KMS-11 (cell line): ENCODE data around the gene AP4M1.

Experiments used
- H2AFZ ChIP-seq: fragments of 200-600 bp; sonication (generic); 2 replicates; pipeline ENCODE4 v1.6.1; 2016; ENCODE audit warnings: antibody characterized with exemption, mixed run types, low read depth
- H3K27ac ChIP-seq: fragments of 200-600 bp; sonication (generic); 2 replicates; pipeline ENCODE4 v1.6.1; 2016; ENCODE audit warnings: mild to moderate bottlenecking, mixed run types
- H3K27me3 ChIP-seq: fragments of 200-600 bp; sonication (generic); 2 replicates; pipeline ENCODE4 v1.6.1; 2017; ENCODE audit warnings: mild to moderate bottlenecking, low read depth, mixed run types, moderate library complexity; ENCODE audit not compliant: insufficient read depth
- H3K36me3 ChIP-seq: fragments of 200-600 bp; sonication (generic); 2 replicates; pipeline ENCODE4 v1.6.1; 2017; ENCODE audit warnings: mild to moderate bottlenecking, mixed run types; ENCODE audit not compliant: insufficient read depth
- H3K4me1 ChIP-seq: fragments of 200-600 bp; sonication (generic); 2 replicates; pipeline ENCODE4 v1.6.1; 2016; ENCODE audit warnings: mild to moderate bottlenecking, low read depth, mixed run types; ENCODE audit not compliant: poor library complexity, severe bottlenecking
- H3K4me2 ChIP-seq: fragments of 200-600 bp; sonication (generic); 2 replicates; pipeline ENCODE4 v1.7.0; 2016; ENCODE audit warnings: mild to moderate bottlenecking, mixed run types
- H3K4me3 ChIP-seq: fragments of 200-600 bp; sonication (generic); IDR thresholded peaks from 2 replicates; pipeline ENCODE4 v1.6.1; 2017; ENCODE audit warnings: low read depth, low read length, mixed read lengths; ENCODE audit not compliant: insufficient read depth
- H3K79me2 ChIP-seq: fragments of 200-600 bp; sonication (generic); 2 replicates; pipeline ENCODE4 v1.6.1; 2016; ENCODE audit warnings: low read depth, mixed run types; ENCODE audit not compliant: insufficient read depth
- H3K9ac ChIP-seq: fragments of 200-600 bp; sonication (generic); 2 replicates; pipeline ENCODE4 v1.6.1; 2016; ENCODE audit warnings: mild to moderate bottlenecking, mixed run types
- H4K20me1 ChIP-seq: fragments of 200-600 bp; sonication (generic); 2 replicates; pipeline ENCODE4 v1.6.1; 2016; ENCODE audit warnings: mild to moderate bottlenecking, mixed run types; ENCODE audit not compliant: insufficient read depth
- TF ChIP-seq, protein P1 (sequence below): fragments of 200-600 bp; sonication (generic); conservative IDR thresholded peaks from 2 replicates; pipeline ENCODE4 v1.6.1; 2017; ENCODE audit warnings: low read depth, mild to moderate bottlenecking, antibody characterized with exemption, low read length, moderate library complexity, mixed read lengths

Gene AP4M1

DNA sequence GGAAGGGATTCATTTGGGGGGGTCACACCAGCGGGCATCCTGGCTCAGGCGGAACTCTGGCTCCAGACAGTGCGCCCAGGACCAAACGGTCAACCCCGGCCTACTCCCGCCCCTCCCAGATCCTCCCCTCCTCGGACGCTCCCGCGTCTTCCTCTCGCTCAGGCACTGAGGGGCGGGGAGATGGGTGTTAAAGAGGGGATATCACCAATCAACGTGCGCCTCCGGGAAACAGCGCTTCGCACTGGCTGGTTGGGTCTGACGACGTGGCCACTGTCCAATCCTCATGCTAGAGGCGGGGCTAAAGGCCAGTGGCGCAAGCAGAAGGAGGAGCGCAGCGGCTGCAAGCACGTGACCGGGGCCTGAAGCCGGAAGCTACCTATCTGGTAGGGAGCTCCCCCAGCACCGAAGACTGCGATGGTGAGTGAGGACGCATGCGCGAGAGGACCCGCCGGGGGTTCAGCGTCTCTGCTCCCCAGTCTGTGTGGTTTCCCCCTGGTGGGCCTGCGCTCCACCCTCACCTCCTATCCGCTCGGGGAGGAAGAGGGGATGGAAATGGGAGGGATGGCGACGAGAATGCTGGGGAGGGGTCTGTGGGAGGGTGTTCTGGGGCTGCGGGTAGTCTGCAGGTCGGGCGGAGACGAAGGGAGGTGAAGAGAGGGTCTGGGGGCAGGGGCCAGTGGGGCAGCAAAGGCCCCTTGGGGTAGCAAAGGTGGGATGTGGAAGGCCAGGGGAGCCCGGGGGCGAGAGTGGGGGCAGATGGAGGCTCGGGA, 47.3 kb downstream of the AP4M1 start, which contains the start of gene LAMTOR4:
TSS of gene LAMTOR4 (plus strand) at position 360 of the 770 bp plus-strand sequence. CDS start at position 415, 55 bp downstream.
- Histone ChIP-seq H4K20me1 (no peaks in the 10 kb centered on the region), H3K9ac (peak within 1 kb of the TSS; percentile 62), H3K79me2 (no peaks in the 10 kb centered on the region; the same call in 1 of the 2 replicates), H3K27ac (peak within 1 kb of the TSS; percentile 34; the same call in 1 of the 2 replicates), H3K36me3 (no peaks in the 10 kb centered on the region), H3K27me3 (no peaks in the 10 kb centered on the region), H2AFZ (peak within 1 kb of the TSS; percentile 87), H3K4me1 (peaks cover 15% of the 10 kb centered on the region), H3K4me3 (peak within 1 kb of the TSS; percentile 51), H3K4me2 (peak within 1 kb of the TSS; percentile 69)
- TF ChIP-seq, protein P1, sequence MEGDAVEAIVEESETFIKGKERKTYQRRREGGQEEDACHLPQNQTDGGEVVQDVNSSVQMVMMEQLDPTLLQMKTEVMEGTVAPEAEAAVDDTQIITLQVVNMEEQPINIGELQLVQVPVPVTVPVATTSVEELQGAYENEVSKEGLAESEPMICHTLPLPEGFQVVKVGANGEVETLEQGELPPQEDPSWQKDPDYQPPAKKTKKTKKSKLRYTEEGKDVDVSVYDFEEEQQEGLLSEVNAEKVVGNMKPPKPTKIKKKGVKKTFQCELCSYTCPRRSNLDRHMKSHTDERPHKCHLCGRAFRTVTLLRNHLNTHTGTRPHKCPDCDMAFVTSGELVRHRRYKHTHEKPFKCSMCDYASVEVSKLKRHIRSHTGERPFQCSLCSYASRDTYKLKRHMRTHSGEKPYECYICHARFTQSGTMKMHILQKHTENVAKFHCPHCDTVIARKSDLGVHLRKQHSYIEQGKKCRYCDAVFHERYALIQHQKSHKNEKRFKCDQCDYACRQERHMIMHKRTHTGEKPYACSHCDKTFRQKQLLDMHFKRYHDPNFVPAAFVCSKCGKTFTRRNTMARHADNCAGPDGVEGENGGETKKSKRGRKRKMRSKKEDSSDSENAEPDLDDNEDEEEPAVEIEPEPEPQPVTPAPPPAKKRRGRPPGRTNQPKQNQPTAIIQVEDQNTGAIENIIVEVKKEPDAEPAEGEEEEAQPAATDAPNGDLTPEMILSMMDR = no peak

- H3K4me1 ChIP-seq = peaks cover 23% of the 10 kb centered on the region
- H2AFZ ChIP-seq = no peak overlapping the region
- no peak overlapping the region for H3K4me3 ChIP-seq
- no peaks in the 10 kb centered on the region; the same call in 1 of the 2 replicates for H3K79me2 ChIP-seq
- H3K36me3 ChIP-seq = no peaks in the 10 kb centered on the region; the same call in 1 of the 2 replicates
- no peaks in the 10 kb centered on the region for H3K27me3 ChIP-seq
- no peak overlapping the region for H3K27ac ChIP-seq
- H3K9ac ChIP-seq = no peak overlapping the region
- H4K20me1 ChIP-seq = no peaks in the 10 kb centered on the region
- no peak overlapping the region for H3K4me2 ChIP-seq
- TF ChIP-seq, protein P1 = no peak
These were observed 51.0 kb downstream of the AP4M1 start for GRCh38 chr7:100152404-100152803.

DNA sequence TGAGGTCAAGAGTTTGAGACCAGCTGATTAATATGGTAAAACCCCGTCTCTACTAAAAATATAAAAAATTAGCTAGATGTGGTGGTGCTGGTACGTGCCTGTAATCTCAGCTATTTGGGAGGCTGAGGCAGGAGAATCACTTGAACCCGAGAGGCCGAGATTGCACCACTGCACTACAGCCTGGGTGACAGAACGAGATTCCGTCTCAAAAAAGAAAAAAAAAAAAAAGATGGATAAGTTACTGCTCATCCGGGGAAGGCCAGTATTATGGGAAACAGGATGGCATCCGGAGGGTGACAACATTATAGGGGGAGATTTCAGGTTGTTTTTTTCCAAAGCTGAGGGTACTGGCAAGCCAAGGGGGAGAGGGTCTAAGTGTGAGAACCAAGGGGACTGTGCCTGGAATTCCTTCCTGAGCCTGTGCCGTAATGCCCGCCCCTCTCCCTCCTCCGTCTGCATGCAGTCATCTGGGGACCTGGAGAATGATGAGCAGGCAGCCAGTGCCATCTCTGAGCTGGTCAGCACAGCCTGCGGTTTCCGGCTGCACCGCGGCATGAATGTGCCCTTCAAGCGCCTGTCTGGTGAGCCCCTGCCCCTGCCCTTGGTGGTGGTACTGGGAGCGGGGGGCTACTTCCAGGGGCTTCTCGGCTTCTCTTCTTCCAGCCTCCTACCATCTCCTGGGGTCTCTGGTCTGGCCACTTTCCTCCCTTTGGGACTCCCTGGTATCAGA, 51.7 kb downstream of the AP4M1 start:
- TF ChIP-seq, protein P1 = no peak
- no peak overlapping the region for H3K9ac ChIP-seq
- H3K79me2 ChIP-seq = no peaks in the 10 kb centered on the region; the same call in 1 of the 2 replicates
- no peak overlapping the region for H3K27ac ChIP-seq
- H4K20me1 ChIP-seq = no peaks in the 10 kb centered on the region
- H3K36me3 ChIP-seq = no peaks in the 10 kb centered on the region; the same call in 1 of the 2 replicates
- H3K4me2 ChIP-seq = no peak overlapping the region
- no peak overlapping the region for H3K4me3 ChIP-seq
- H2AFZ ChIP-seq = no peak overlapping the region
- H3K27me3 ChIP-seq = no peaks in the 10 kb centered on the region
- H3K4me1 ChIP-seq = peaks cover 25% of the 10 kb centered on the region

GRCh38 chr7:100153708-100154535, 52.5 kb downstream of the AP4M1 start:
- no peaks in the 10 kb centered on the region for H3K27me3 ChIP-seq
- H3K9ac ChIP-seq = no peak overlapping the region
- H3K4me2 ChIP-seq = no peak overlapping the region
- no peak overlapping the region for H3K4me3 ChIP-seq
- H4K20me1 ChIP-seq = no peaks in the 10 kb centered on the region
- H3K36me3 ChIP-seq = no peaks in the 10 kb centered on the region; the same call in 1 of the 2 replicates
- TF ChIP-seq, protein P1 = no peak
- peaks cover 24% of the 10 kb centered on the region for H3K4me1 ChIP-seq
- H2AFZ ChIP-seq = no peak overlapping the region
- no peak overlapping the region for H3K27ac ChIP-seq
- no peaks in the 10 kb centered on the region; the same call in 1 of the 2 replicates for H3K79me2 ChIP-seq
